Activated CD8-positive, alpha-beta memory T cell treated with anti-CD3 and anti-CD28 coated beads for 4 hours (primary cell): ENCODE measurements around the gene KIAA1217.

Source experiments
- DNase-seq, 2 donors: peaks; one replicate each; pipeline ENCODE4 v3.0.0-alpha.2; 2020; ENCODE audit warnings: low read depth in 2 of 2

The KIAA1217 gene

GRCh38 chr10:24590697-24591457 lies 381.9 kb downstream of the KIAA1217 start:
- no peak for DNase-seq

GRCh38 chr10:24596217-24596930 lies 387.4 kb downstream of the KIAA1217 start:
- no peak for DNase-seq

GRCh38 chr10:24597426-24597825 lies 388.5 kb downstream of the KIAA1217 start:
- DNase-seq = no peak
